ENCODE results near the gene CLCN6. TPM values are rescaled to one million over a fixed set of nuclear protein-coding genes. Genes with fewer than 3 reads are reported as not detected.
A peak's percentile ranks its signal among the peaks of the same experiment; 100 is the strongest.

Gene CLCN6
- total and polyA plus RNA-seq, 10 of the 15 experiments (the other 5 are each of a cell fraction or from before 2014, with no cell fraction given): 2.2 to 20.9 (median 10.2) TPM

- TF ChIP-seq ZNF687 (IDR thresholded peaks at IDR 0.05): peak; percentile 27; the same call in 1 of the 2 replicates
- TF ChIP-seq BACH1 (IDR thresholded peaks at IDR 0.05; ENCODE audit: borderline replicate concordance): peak; percentile 21; the same call in 1 of the 2 replicates
- peak; percentile 72; the same call in 1 of the 2 replicates for TF ChIP-seq NBN (IDR thresholded peaks at IDR 0.05)
- peak; percentile 59 for TF ChIP-seq NKRF (conservative IDR thresholded peaks at IDR 0.05)
- no peak for TF ChIP-seq JUNB (IDR thresholded peaks at IDR 0.05)
- TF ChIP-seq NR2C2 (IDR thresholded peaks at IDR 0.05; ENCODE audit: borderline replicate concordance, control insufficient read depth, insufficient read length, low read depth): no peak
- TF ChIP-seq ATF3 (IDR thresholded peaks at IDR 0.05; ENCODE audit: borderline replicate concordance, extremely low read depth, low read depth, low read length): peak; percentile 100
- peak; percentile 57; the same call in 1 of the 2 replicates for TF ChIP-seq ZNF207 (IDR thresholded peaks at IDR 0.05; ENCODE audit: borderline replicate concordance)
- no peak for TF ChIP-seq REST (IDR thresholded peaks at IDR 0.05; ENCODE audit: low read depth, low read length)
- peak; percentile 43; the same call in 1 of the 2 replicates for TF ChIP-seq TBL1XR1 (IDR thresholded peaks at IDR 0.05; ENCODE audit: low read depth, low read length)
- TF ChIP-seq SP1 (IDR thresholded peaks at IDR 0.05; ENCODE audit: low read depth, low read length): peak; percentile 71
- no peak for TF ChIP-seq PAX8 (IDR thresholded peaks at IDR 0.05)
- peak; percentile 73 for TF ChIP-seq ZBTB4 (CRISPR knock-in tag; IDR thresholded peaks at IDR 0.05)
- TF ChIP-seq BCL11A (IDR thresholded peaks at IDR 0.05; ENCODE audit: low read depth, low read length): 0 out of 2 replicates have a peak, but pooled peaks have one; percentile 4
These were observed at the start of gene CLCN6, which contains the start of gene MTHFR (continued) for GRCh38 chr1:11805422-11806306.
